ENCODE data around the gene RAD18.

The RAD18 gene

GRCh38 chr3:8942746-8943488 lies 20.4 kb downstream of the RAD18 start:
- Histone ChIP-seq H3K4me3 (ENCODE audit: insufficient read depth, low read depth, low read length, poor library complexity, severe bottlenecking) (no peak overlapping the region), H3K27ac (ENCODE audit: insufficient read depth, low read length, poor library complexity, severe bottlenecking) (no peak overlapping the region), H3K27me3 (replicated peaks; ENCODE audit: control insufficient read depth, insufficient read depth, low read length, poor library complexity, severe bottlenecking) (no peaks in the 10 kb centered on the region), H3K9me3 (ENCODE audit: control insufficient read depth, low read length) (no peaks in the 10 kb centered on the region), H3K36me3 (ENCODE audit: control insufficient read depth, insufficient read depth, low read length) (peaks cover 15% of the 10 kb centered on the region), H3K4me1 (ENCODE audit: control insufficient read depth, insufficient read depth, low read length, poor library complexity, severe bottlenecking) (no peaks in the 10 kb centered on the region)
- DNase-seq = no peak

DNA sequence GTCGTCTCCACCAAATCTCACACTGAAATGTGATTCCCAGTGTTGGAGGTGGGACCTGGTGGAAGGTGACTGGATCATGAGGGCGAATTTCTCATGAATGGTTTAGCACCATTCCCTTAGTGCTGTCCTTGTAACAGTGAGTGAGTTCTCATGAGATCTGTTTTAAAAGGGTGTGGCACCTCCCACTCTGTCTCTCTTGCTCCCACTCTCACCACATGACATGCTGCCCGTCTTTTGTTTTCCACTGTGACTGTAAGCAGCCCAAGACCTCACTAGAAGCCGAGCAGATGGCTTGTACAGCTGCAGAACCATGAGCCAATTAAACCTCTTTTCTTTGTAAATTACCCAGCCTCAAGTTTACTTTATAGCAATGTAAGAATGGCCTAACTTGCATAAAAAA lies 21.2 kb downstream of the RAD18 start:
- H3K36me3 ChIP-seq (ENCODE audit: control insufficient read depth, insufficient read depth, low read length) = peaks cover 15% of the 10 kb centered on the region
- no peaks in the 10 kb centered on the region for H3K9me3 ChIP-seq (ENCODE audit: control insufficient read depth, low read length)
- H3K4me1 ChIP-seq (ENCODE audit: control insufficient read depth, insufficient read depth, low read length, poor library complexity, severe bottlenecking) = no peaks in the 10 kb centered on the region
- H3K27me3 ChIP-seq (replicated peaks; ENCODE audit: control insufficient read depth, insufficient read depth, low read length, poor library complexity, severe bottlenecking) = no peaks in the 10 kb centered on the region
- no peak for DNase-seq
- H3K27ac ChIP-seq (ENCODE audit: insufficient read depth, low read length, poor library complexity, severe bottlenecking) = no peak overlapping the region
- H3K4me3 ChIP-seq (ENCODE audit: insufficient read depth, low read depth, low read length, poor library complexity, severe bottlenecking) = no peak overlapping the region

DNA sequence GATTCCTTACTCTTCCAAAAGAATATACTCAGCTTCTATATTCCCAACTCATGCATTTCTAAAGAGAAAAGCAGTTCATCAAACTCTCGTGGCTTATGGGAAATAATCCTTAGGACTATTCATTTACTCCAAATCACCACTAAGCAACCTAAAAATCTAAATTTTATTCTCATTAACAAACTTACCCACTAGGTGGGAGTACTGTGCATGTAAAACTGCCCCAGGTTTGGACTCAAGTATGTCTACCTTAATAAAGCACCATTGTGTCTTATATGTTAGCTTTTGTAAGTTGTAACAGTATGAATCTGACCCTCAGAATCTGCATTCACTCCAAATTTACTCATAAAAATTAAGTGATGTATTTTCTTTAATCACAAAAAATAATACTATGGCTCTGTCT lies 25.3 kb downstream of the RAD18 start:
- no peak for DNase-seq
- Histone ChIP-seq H3K27ac (ENCODE audit: insufficient read depth, low read length, poor library complexity, severe bottlenecking) (no peak overlapping the region), H3K4me3 (ENCODE audit: insufficient read depth, low read depth, low read length, poor library complexity, severe bottlenecking) (no peak overlapping the region), H3K4me1 (ENCODE audit: control insufficient read depth, insufficient read depth, low read length, poor library complexity, severe bottlenecking) (no peaks in the 10 kb centered on the region), H3K27me3 (replicated peaks; ENCODE audit: control insufficient read depth, insufficient read depth, low read length, poor library complexity, severe bottlenecking) (no peaks in the 10 kb centered on the region), H3K36me3 (ENCODE audit: control insufficient read depth, insufficient read depth, low read length) (peaks cover 6% of the 10 kb centered on the region), H3K9me3 (ENCODE audit: control insufficient read depth, low read length) (no peaks in the 10 kb centered on the region)

- Histone ChIP-seq H3K36me3 (ENCODE audit: control insufficient read depth, insufficient read depth, low read length) (peaks cover 6% of the 10 kb centered on the region), H3K27ac (ENCODE audit: insufficient read depth, low read length, poor library complexity, severe bottlenecking) (no peak overlapping the region), H3K9me3 (ENCODE audit: control insufficient read depth, low read length) (no peaks in the 10 kb centered on the region), H3K27me3 (replicated peaks; ENCODE audit: control insufficient read depth, insufficient read depth, low read length, poor library complexity, severe bottlenecking) (no peaks in the 10 kb centered on the region), H3K4me1 (ENCODE audit: control insufficient read depth, insufficient read depth, low read length, poor library complexity, severe bottlenecking) (no peaks in the 10 kb centered on the region), H3K4me3 (ENCODE audit: insufficient read depth, low read depth, low read length, poor library complexity, severe bottlenecking) (no peak overlapping the region)
- no peak for DNase-seq
Measured at GRCh38 chr3:8937064-8938020, 25.9 kb downstream of the RAD18 start.

DNA sequence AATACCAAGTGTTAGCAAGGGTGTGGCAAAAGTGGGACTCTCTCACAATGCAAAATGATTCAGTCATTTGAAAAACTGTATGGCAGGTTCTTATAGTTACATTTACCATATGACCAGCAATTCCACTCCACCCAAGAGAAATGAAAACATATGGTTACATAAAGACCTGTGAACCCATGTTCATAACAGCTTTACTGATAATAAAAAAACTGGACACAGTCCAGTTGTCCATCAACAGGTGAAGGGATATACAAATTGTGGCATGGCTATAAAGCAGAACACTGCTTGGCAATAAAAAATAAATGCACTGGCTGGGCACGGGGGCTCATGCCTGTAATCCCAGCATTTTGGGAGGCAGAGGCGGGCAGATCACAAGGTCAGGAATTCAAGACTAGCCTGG lies 30.8 kb downstream of the RAD18 start:
- H3K36me3 ChIP-seq (ENCODE audit: control insufficient read depth, insufficient read depth, low read length) = no peaks in the 10 kb centered on the region
- H3K27ac ChIP-seq (ENCODE audit: insufficient read depth, low read length, poor library complexity, severe bottlenecking) = no peak overlapping the region
- H3K4me3 ChIP-seq (ENCODE audit: insufficient read depth, low read depth, low read length, poor library complexity, severe bottlenecking) = no peak overlapping the region
- no peaks in the 10 kb centered on the region for H3K27me3 ChIP-seq (replicated peaks; ENCODE audit: control insufficient read depth, insufficient read depth, low read length, poor library complexity, severe bottlenecking)
- no peaks in the 10 kb centered on the region for H3K4me1 ChIP-seq (ENCODE audit: control insufficient read depth, insufficient read depth, low read length, poor library complexity, severe bottlenecking)
- no peak for DNase-seq
- H3K9me3 ChIP-seq (ENCODE audit: control insufficient read depth, low read length) = no peaks in the 10 kb centered on the region

GRCh38 chr3:8931342-8931741 lies 31.9 kb downstream of the RAD18 start:
- Histone ChIP-seq H3K4me3 (ENCODE audit: insufficient read depth, low read depth, low read length, poor library complexity, severe bottlenecking) (no peak overlapping the region), H3K27ac (ENCODE audit: insufficient read depth, low read length, poor library complexity, severe bottlenecking) (no peak overlapping the region)
- DNase-seq = no peak

GRCh38 chr3:8929860-8930259 lies 33.4 kb downstream of the RAD18 start:
- Histone ChIP-seq H3K4me1 (ENCODE audit: control insufficient read depth, insufficient read depth, low read length, poor library complexity, severe bottlenecking) (no peaks in the 10 kb centered on the region), H3K36me3 (ENCODE audit: control insufficient read depth, insufficient read depth, low read length) (no peaks in the 10 kb centered on the region), H3K9me3 (ENCODE audit: control insufficient read depth, low read length) (no peaks in the 10 kb centered on the region), H3K27me3 (replicated peaks; ENCODE audit: control insufficient read depth, insufficient read depth, low read length, poor library complexity, severe bottlenecking) (no peaks in the 10 kb centered on the region), H3K4me3 (ENCODE audit: insufficient read depth, low read depth, low read length, poor library complexity, severe bottlenecking) (no peak overlapping the region), H3K27ac (ENCODE audit: insufficient read depth, low read length, poor library complexity, severe bottlenecking) (no peak overlapping the region)
- no peak for DNase-seq

More at GRCh38 chr3:8931342-8931741, 31.9 kb downstream of the RAD18 start:
- no peaks in the 10 kb centered on the region for H3K27me3 ChIP-seq (replicated peaks; ENCODE audit: control insufficient read depth, insufficient read depth, low read length, poor library complexity, severe bottlenecking)
- H3K4me1 ChIP-seq (ENCODE audit: control insufficient read depth, insufficient read depth, low read length, poor library complexity, severe bottlenecking) = no peaks in the 10 kb centered on the region
- no peaks in the 10 kb centered on the region for H3K9me3 ChIP-seq (ENCODE audit: control insufficient read depth, low read length)
- no peaks in the 10 kb centered on the region for H3K36me3 ChIP-seq (ENCODE audit: control insufficient read depth, insufficient read depth, low read length)

GRCh38 chr3:8914491-8914890 lies 48.8 kb downstream of the RAD18 start:
- Histone ChIP-seq H3K4me1 (ENCODE audit: control insufficient read depth, insufficient read depth, low read length, poor library complexity, severe bottlenecking) (no peaks in the 10 kb centered on the region), H3K36me3 (ENCODE audit: control insufficient read depth, insufficient read depth, low read length) (peaks cover 7% of the 10 kb centered on the region), H3K27ac (ENCODE audit: insufficient read depth, low read length, poor library complexity, severe bottlenecking) (no peak overlapping the region), H3K27me3 (replicated peaks; ENCODE audit: control insufficient read depth, insufficient read depth, low read length, poor library complexity, severe bottlenecking) (no peaks in the 10 kb centered on the region), H3K4me3 (ENCODE audit: insufficient read depth, low read depth, low read length, poor library complexity, severe bottlenecking) (no peak overlapping the region), H3K9me3 (ENCODE audit: control insufficient read depth, low read length) (no peaks in the 10 kb centered on the region)
- DNase-seq = no peak

GRCh38 chr3:8911781-8912180 lies 51.5 kb downstream of the RAD18 start:
- Histone ChIP-seq H3K9me3 (ENCODE audit: control insufficient read depth, low read length) (no peaks in the 10 kb centered on the region), H3K36me3 (ENCODE audit: control insufficient read depth, insufficient read depth, low read length) (peaks cover 7% of the 10 kb centered on the region), H3K4me3 (ENCODE audit: insufficient read depth, low read depth, low read length, poor library complexity, severe bottlenecking) (no peak overlapping the region), H3K27ac (ENCODE audit: insufficient read depth, low read length, poor library complexity, severe bottlenecking) (no peak overlapping the region), H3K4me1 (ENCODE audit: control insufficient read depth, insufficient read depth, low read length, poor library complexity, severe bottlenecking) (no peaks in the 10 kb centered on the region), H3K27me3 (replicated peaks; ENCODE audit: control insufficient read depth, insufficient read depth, low read length, poor library complexity, severe bottlenecking) (no peaks in the 10 kb centered on the region)
- DNase-seq = no peak

DNA sequence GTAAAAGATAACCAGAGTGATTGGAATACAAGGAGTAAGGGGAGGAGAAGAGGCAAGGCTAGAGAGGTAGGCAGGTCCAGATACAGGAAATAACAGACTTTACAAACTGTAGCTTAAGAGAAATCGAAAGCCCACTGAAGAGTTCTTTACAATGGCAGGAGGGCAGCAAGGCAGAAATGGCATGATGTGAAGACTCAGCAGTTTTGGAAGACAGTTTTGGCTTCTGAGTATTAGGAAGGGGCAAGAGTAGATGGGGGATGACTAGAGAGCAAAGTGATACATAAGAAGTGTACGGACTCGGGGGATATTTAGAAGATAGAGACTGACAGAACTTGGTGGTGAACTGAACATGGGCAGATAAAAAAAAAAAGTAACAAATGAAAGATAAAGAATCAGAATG lies 54.1 kb downstream of the RAD18 start:
- Histone ChIP-seq H3K27ac (ENCODE audit: insufficient read depth, low read length, poor library complexity, severe bottlenecking) (no peak overlapping the region), H3K36me3 (ENCODE audit: control insufficient read depth, insufficient read depth, low read length) (peaks cover 7% of the 10 kb centered on the region), H3K27me3 (replicated peaks; ENCODE audit: control insufficient read depth, insufficient read depth, low read length, poor library complexity, severe bottlenecking) (no peaks in the 10 kb centered on the region), H3K9me3 (ENCODE audit: control insufficient read depth, low read length) (no peaks in the 10 kb centered on the region), H3K4me1 (ENCODE audit: control insufficient read depth, insufficient read depth, low read length, poor library complexity, severe bottlenecking) (no peaks in the 10 kb centered on the region), H3K4me3 (ENCODE audit: insufficient read depth, low read depth, low read length, poor library complexity, severe bottlenecking) (no peak overlapping the region)
- no peak for DNase-seq

Measured in effector memory CD4-positive, alpha-beta T cell (primary cell).